GM23338 (cell line): ENCODE data around the gene SLC8B1. TPM values are rescaled to one million over a fixed set of nuclear protein-coding genes. Genes with fewer than 3 reads are reported as not detected.

Experiments
- ATAC-seq: fragments of 200-7000 bp; cut with Tn5 transposase; 3 replicates; pipeline ENCODE4 v1.9.1; 2020
- DNase-seq: peaks from one replicate; pipeline ENCODE4 v3.0.0-alpha.2; 2015; ENCODE audit warnings: low spot score
- H2AFZ ChIP-seq: fragments of 200-600 bp; sonication (generic); 2 replicates; pipeline ENCODE4 v1.8.0; 2016; ENCODE audit warnings: antibody characterized with exemption, mild to moderate bottlenecking, moderate library complexity
- H3F3A ChIP-seq: fragments of 200-600 bp; sonication (generic); replicated peaks from 2 replicates; pipeline ENCODE4 v1.8.0; 2017; ENCODE audit warnings: antibody characterized with exemption, mixed run types, low read depth
- H3K27ac ChIP-seq: fragments of 200-600 bp; sonication (generic); 2 replicates; pipeline ENCODE4 v1.6.1; 2016; ENCODE audit warnings: low read depth
- H3K27me3 ChIP-seq: fragments of 200-600 bp; sonication (generic); 2 replicates; pipeline ENCODE4 v1.8.0; 2016; ENCODE audit warnings: mild to moderate bottlenecking, mixed run types, moderate library complexity; ENCODE audit not compliant: insufficient read depth
- H3K36me3 ChIP-seq: fragments of 200-600 bp; sonication (generic); 2 replicates; pipeline ENCODE4 v1.8.0; 2016; ENCODE audit warnings: mild to moderate bottlenecking; ENCODE audit not compliant: insufficient read depth
- H3K4me1 ChIP-seq: fragments of 200-600 bp; sonication (generic); 2 replicates; pipeline ENCODE4 v1.8.0; 2016; ENCODE audit warnings: mild to moderate bottlenecking, moderate library complexity; ENCODE audit not compliant: insufficient read depth
- H3K4me2 ChIP-seq: fragments of 200-600 bp; sonication (generic); 2 replicates; pipeline ENCODE4 v1.7.1; 2017; ENCODE audit warnings: mixed run types
- H3K4me3 ChIP-seq: fragments of 200-600 bp; sonication (generic); 2 replicates; pipeline ENCODE4 v1.6.1; 2016; ENCODE audit warnings: mixed run types
- H3K79me2 ChIP-seq: fragments of 200-600 bp; sonication (generic); replicated peaks from 2 replicates; pipeline ENCODE4 v1.8.0; 2017; ENCODE audit warnings: mild to moderate bottlenecking; ENCODE audit not compliant: insufficient read depth
- H3K9me2 ChIP-seq: fragments of 200-600 bp; sonication (generic); 2 replicates; pipeline ENCODE4 v1.8.0; 2017; ENCODE audit not compliant: insufficient read depth
- H4K20me1 ChIP-seq: fragments of 200-600 bp; sonication (generic); replicated peaks from 2 replicates; pipeline ENCODE4 v1.8.0; 2017; ENCODE audit warnings: mild to moderate bottlenecking; ENCODE audit not compliant: insufficient read depth
- H3K27ac Mint-ChIP-seq: 2 replicates; pipeline ENCODE4 v1.8.0; 2020; ENCODE audit warnings: inconsistent platforms, mild to moderate bottlenecking, moderate library complexity, mixed read lengths
- H3K27me3 Mint-ChIP-seq: 3 replicates; pipeline ENCODE4 v1.8.0; 2022; ENCODE audit warnings: low read depth, mild to moderate bottlenecking, moderate library complexity, mixed read lengths, inconsistent platforms; ENCODE audit not compliant: insufficient read depth, poor library complexity
- H3K36me3 Mint-ChIP-seq: 3 replicates; pipeline ENCODE4 v1.8.0; 2021; ENCODE audit warnings: low read depth, mild to moderate bottlenecking, inconsistent platforms, moderate library complexity, mixed read lengths
- H3K4me1 Mint-ChIP-seq: 3 replicates; pipeline ENCODE4 v1.8.0; 2020; ENCODE audit warnings: mild to moderate bottlenecking, inconsistent platforms, mixed read lengths
- H3K4me3 Mint-ChIP-seq: 3 replicates; pipeline ENCODE4 v1.8.0; 2021; ENCODE audit warnings: moderate library complexity, mild to moderate bottlenecking, inconsistent platforms, mixed read lengths
- H3K9me3 Mint-ChIP-seq: 3 replicates; pipeline ENCODE4 v1.8.0; 2020; ENCODE audit warnings: moderate library complexity, mild to moderate bottlenecking, inconsistent platforms, mixed read lengths
- CREB1 ChIP-seq: fragments of 250-450 bp; sonication (Bioruptor Pico); IDR thresholded peaks from 2 replicates; pipeline ENCODE4 v1.5.0; 2020; ENCODE audit warnings: low read depth, mild to moderate bottlenecking, moderate library complexity
- EZH2 ChIP-seq: fragments of 200-600 bp; sonication (generic); IDR thresholded peaks from one replicate; pipeline ENCODE4 v1.8.0; 2017; ENCODE audit warnings: antibody characterized with exemption, mild to moderate bottlenecking, low read depth; ENCODE audit not compliant: unreplicated experiment
- EZH2phosphoT487 ChIP-seq: fragments of 200-600 bp; sonication (generic); IDR thresholded peaks from one replicate; pipeline ENCODE4 v1.8.1; 2018; ENCODE audit warnings: antibody characterized with exemption; ENCODE audit not compliant: unreplicated experiment
- JUNB ChIP-seq: IDR thresholded peaks from one replicate; pipeline ENCODE4 v1.6.1; 2016; ENCODE audit warnings: antibody characterized with exemption; ENCODE audit not compliant: unreplicated experiment
- NANOG ChIP-seq: IDR thresholded peaks from 2 replicates; pipeline ENCODE4 v1.6.1; 2016; ENCODE audit warnings: antibody characterized with exemption, borderline replicate concordance
- POLR2AphosphoS5 ChIP-seq: IDR thresholded peaks from 2 replicates; pipeline ENCODE4 v1.6.1; 2016; ENCODE audit warnings: antibody characterized with exemption, low read depth
- STAT1 ChIP-seq: IDR thresholded peaks from one replicate; pipeline ENCODE4 v1.6.1; 2016; ENCODE audit warnings: antibody characterized with exemption; ENCODE audit not compliant: unreplicated experiment
- ZNF114 ChIP-seq: fragments of 250-450 bp; sonication (Bioruptor Pico); IDR thresholded peaks from 2 replicates; pipeline ENCODE4 v1.5.0; 2020; ENCODE audit warnings: mild to moderate bottlenecking, moderate library complexity
- ZNF331 ChIP-seq: fragments of 250-450 bp; sonication (Bioruptor Pico); IDR thresholded peaks from 2 replicates; pipeline ENCODE4 v1.5.0; 2020; ENCODE audit warnings: low read depth, mild to moderate bottlenecking, moderate library complexity
- long read RNA-seq: library from polyadenylated mRNA; unstranded; transcript quantifications from one replicate; pipeline ENCODE4 v2.0.0, GENCODE V29; 2020; ENCODE audit not compliant: unreplicated experiment
- polyA plus RNA-seq: library from polyadenylated mRNA; unstranded; fragments of >200 nt; fragmentation: Nextera tagmentation; extraction: Ambion mirVana; gene quantifications from 2 replicates; pipeline ENCODE4 v1.2.1, GENCODE V29; 2016
- total RNA-seq: library from RNA; depleted of rRNA; stranded (reverse); fragments of >200 nt; shearing (Covaris generic); gene quantifications from 2 replicates; pipeline ENCODE4 v1.2.3, GENCODE V29; 2014; rRNA removed
- TF ChIP-seq, protein P1 (sequence below): IDR thresholded peaks from 2 replicates; pipeline ENCODE4 v1.6.1; 2016; ENCODE audit warnings: antibody characterized with exemption
- TF ChIP-seq, protein P2 (sequence below): IDR thresholded peaks from one replicate; pipeline ENCODE4 v1.6.1; 2018; ENCODE audit warnings: antibody characterized with exemption; ENCODE audit not compliant: unreplicated experiment

The SLC8B1 gene
- total RNA-seq (8.9 and 13.4 TPM in 2 replicates), polyA plus RNA-seq (5.3 and 6.0 TPM in 2 replicates)
- long read RNA-seq, partial matches to known transcripts: 2 of 3 reads
- long read RNA-seq, other reads (novel, unspliced or antisense): 1 of 3 reads

DNA sequence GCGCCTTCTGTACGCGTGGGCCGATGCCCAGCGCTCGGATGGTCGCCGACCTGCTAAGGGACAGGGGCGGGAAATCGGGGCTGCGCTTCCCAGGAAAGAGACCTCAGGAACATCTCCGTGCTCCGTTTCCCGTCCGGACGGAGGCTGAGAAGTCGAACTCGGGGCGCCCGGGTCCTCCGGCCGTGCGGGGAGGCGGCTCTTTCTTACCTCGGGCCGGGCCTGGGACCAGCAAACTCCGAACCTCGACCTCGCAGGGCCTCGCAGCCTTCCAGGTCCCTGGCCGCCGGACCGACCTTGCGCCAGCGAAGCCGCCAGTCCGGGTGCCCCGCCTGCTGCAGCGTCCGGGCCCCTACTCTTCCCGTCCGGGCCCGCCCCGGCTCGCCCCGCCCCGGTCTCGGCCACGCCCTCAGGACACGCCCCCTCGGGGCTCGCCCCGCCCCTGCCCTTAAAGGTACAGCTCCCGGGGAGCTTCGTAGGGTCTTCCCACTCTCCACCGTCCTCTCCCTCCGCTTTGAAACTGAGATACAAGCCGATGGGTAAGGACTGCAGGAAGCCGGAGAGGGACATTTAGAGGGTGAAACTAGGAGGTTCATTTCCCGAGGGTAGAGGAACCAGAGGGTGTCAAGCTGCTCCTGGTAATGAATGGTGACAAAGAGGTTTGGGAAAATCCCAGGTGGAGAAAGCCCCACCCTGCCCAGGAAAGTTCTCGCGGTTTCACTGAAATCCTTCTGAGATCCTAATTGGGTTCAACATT, at the start of gene SLC8B1:
SLC8B1 (minus strand) TSS at position 324 of the 754 bp plus-strand sequence. CDS start 2,231 bp downstream, outside the sequence.
- H3K4me1 ChIP-seq: peaks cover 14% of the 10 kb centered on the region
- TF ChIP-seq STAT1: no peak
- no peak for TF ChIP-seq ZNF114 (CRISPR knock-in tag)
- TF ChIP-seq JUNB: no peak
- peak; percentile 86 for TF ChIP-seq POLR2AphosphoS5
- TF ChIP-seq EZH2: no peak
- no peaks in the 10 kb centered on the region for H3K9me2 ChIP-seq
- H3K27ac ChIP-seq: no peak within 1 kb of the TSS
- no peaks in the 10 kb centered on the region; the same call in 1 of the 2 replicates for H3K36me3 ChIP-seq
- peak within 1 kb of the TSS; percentile 90 for H2AFZ ChIP-seq
- DNase-seq: peak; percentile 87
- peak; percentile 95 for ATAC-seq
- peak within 1 kb of the TSS; percentile 75 for H3K4me3 ChIP-seq
- Mint-ChIP-seq H3K27ac (no peak within 1 kb of the TSS), H3K36me3 (peaks cover 16% of the 10 kb centered on the region), H3K27me3 (peaks cover 31% of the 10 kb centered on the region), H3K4me3 (peak within 1 kb of the TSS; percentile 84), H3K9me3 (no peaks in the 10 kb centered on the region; the same call in 2 of the 3 replicates), H3K4me1 (peaks cover 10% of the 10 kb centered on the region)
- no peaks in the 10 kb centered on the region for H3K79me2 ChIP-seq
- peaks cover 10% of the 10 kb centered on the region for H3K27me3 ChIP-seq
- H3F3A ChIP-seq: no peaks in the 10 kb centered on the region
- H4K20me1 ChIP-seq: no peaks in the 10 kb centered on the region
- H3K4me2 ChIP-seq: peak within 1 kb of the TSS; percentile 85

DNA sequence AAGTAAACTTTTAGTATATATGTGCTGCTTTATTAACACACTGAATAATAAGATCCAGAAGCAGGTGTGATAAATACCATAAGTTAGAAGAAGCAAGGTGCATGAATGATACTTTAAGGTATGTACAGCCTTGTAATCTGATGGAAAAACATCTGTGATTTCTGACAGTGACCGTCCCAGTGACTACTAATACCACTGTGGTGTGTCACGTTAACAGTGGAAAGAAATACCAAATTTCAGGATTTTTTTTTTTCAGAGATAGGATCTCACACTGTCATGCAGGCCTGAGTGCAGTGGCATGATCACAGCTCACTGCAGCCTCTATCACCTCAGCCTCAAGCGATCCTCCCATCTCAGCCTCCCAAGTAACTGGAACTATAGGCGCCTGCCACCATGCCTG, 47.3 kb upstream of the SLC8B1 start:
- Histone ChIP-seq H2AFZ (no peak overlapping the region), H3K27me3 (no peaks in the 10 kb centered on the region), H3K27ac (no peak overlapping the region), H3K79me2 (no peaks in the 10 kb centered on the region), H3K4me1 (no peaks in the 10 kb centered on the region), H4K20me1 (no peaks in the 10 kb centered on the region), H3F3A (no peaks in the 10 kb centered on the region), H3K4me3 (no peak overlapping the region), H3K36me3 (no peaks in the 10 kb centered on the region), H3K4me2 (no peak overlapping the region), H3K9me2 (no peaks in the 10 kb centered on the region)
- Mint-ChIP-seq H3K4me3 (no peak overlapping the region), H3K4me1 (no peaks in the 10 kb centered on the region), H3K27me3 (peaks cover 4% of the 10 kb centered on the region), H3K27ac (no peak overlapping the region), H3K9me3 (no peaks in the 10 kb centered on the region), H3K36me3 (peaks cover 16% of the 10 kb centered on the region)
- ATAC-seq: no peak
- DNase-seq: no peak
- TF ChIP-seq NANOG (no peak), POLR2AphosphoS5 (no peak)

DNA sequence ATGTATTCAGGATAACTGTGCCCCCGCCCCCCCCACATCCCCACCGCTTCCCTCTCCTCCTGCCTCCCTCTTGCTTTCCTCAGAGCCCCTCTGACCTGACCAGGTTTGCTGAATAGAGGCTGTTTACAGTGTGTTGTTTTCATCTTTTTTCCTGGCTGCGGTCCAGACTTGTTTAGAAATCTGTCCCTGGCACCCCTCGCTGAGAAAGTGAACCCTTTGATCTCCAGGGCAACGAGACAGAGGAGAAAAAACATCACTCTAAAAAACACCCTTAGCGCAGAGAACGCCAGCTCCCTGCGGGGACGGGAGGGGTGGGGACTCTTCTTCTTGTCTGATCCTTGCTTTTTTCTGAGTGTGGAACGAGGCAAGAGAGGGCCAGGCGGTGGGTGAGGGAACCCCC, 46.3 kb upstream of the SLC8B1 start:
- H3K27me3 ChIP-seq: no peaks in the 10 kb centered on the region
- no peaks in the 10 kb centered on the region for H4K20me1 ChIP-seq
- H3K36me3 Mint-ChIP-seq: peaks cover 19% of the 10 kb centered on the region
- H3K4me1 ChIP-seq: no peaks in the 10 kb centered on the region
- DNase-seq (no peak), ATAC-seq (no peak)
- no peak overlapping the region for H3K27ac Mint-ChIP-seq
- H3K36me3 ChIP-seq: no peaks in the 10 kb centered on the region
- H3K4me3 ChIP-seq: no peak overlapping the region
- H3K4me2 ChIP-seq: no peak overlapping the region
- no peaks in the 10 kb centered on the region for H3K9me3 Mint-ChIP-seq
- H2AFZ ChIP-seq: no peak overlapping the region
- H3K9me2 ChIP-seq: no peaks in the 10 kb centered on the region
- H3K79me2 ChIP-seq: no peaks in the 10 kb centered on the region
- no peak overlapping the region for H3K27ac ChIP-seq
- no peak overlapping the region for H3K4me3 Mint-ChIP-seq
- H3F3A ChIP-seq: no peaks in the 10 kb centered on the region
- peaks cover 4% of the 10 kb centered on the region for H3K27me3 Mint-ChIP-seq
- H3K4me1 Mint-ChIP-seq: no peaks in the 10 kb centered on the region
- no peak for TF ChIP-seq JUNB
- no peak for TF ChIP-seq CREB1 (CRISPR knock-in tag)
- no peak for TF ChIP-seq ZNF331 (CRISPR knock-in tag)
- TF ChIP-seq EZH2phosphoT487: no peak
- TF ChIP-seq POLR2AphosphoS5: no peak
- TF ChIP-seq, protein P1, sequence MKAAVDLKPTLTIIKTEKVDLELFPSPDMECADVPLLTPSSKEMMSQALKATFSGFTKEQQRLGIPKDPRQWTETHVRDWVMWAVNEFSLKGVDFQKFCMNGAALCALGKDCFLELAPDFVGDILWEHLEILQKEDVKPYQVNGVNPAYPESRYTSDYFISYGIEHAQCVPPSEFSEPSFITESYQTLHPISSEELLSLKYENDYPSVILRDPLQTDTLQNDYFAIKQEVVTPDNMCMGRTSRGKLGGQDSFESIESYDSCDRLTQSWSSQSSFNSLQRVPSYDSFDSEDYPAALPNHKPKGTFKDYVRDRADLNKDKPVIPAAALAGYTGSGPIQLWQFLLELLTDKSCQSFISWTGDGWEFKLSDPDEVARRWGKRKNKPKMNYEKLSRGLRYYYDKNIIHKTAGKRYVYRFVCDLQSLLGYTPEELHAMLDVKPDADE: no peak
- TF ChIP-seq, protein P2, sequence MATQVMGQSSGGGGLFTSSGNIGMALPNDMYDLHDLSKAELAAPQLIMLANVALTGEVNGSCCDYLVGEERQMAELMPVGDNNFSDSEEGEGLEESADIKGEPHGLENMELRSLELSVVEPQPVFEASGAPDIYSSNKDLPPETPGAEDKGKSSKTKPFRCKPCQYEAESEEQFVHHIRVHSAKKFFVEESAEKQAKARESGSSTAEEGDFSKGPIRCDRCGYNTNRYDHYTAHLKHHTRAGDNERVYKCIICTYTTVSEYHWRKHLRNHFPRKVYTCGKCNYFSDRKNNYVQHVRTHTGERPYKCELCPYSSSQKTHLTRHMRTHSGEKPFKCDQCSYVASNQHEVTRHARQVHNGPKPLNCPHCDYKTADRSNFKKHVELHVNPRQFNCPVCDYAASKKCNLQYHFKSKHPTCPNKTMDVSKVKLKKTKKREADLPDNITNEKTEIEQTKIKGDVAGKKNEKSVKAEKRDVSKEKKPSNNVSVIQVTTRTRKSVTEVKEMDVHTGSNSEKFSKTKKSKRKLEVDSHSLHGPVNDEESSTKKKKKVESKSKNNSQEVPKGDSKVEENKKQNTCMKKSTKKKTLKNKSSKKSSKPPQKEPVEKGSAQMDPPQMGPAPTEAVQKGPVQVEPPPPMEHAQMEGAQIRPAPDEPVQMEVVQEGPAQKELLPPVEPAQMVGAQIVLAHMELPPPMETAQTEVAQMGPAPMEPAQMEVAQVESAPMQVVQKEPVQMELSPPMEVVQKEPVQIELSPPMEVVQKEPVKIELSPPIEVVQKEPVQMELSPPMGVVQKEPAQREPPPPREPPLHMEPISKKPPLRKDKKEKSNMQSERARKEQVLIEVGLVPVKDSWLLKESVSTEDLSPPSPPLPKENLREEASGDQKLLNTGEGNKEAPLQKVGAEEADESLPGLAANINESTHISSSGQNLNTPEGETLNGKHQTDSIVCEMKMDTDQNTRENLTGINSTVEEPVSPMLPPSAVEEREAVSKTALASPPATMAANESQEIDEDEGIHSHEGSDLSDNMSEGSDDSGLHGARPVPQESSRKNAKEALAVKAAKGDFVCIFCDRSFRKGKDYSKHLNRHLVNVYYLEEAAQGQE: no peak
- TF ChIP-seq STAT1: no peak
- no peak for TF ChIP-seq EZH2
